ENCODE measurements around the gene TEX2.

TEX2 gene

DNA sequence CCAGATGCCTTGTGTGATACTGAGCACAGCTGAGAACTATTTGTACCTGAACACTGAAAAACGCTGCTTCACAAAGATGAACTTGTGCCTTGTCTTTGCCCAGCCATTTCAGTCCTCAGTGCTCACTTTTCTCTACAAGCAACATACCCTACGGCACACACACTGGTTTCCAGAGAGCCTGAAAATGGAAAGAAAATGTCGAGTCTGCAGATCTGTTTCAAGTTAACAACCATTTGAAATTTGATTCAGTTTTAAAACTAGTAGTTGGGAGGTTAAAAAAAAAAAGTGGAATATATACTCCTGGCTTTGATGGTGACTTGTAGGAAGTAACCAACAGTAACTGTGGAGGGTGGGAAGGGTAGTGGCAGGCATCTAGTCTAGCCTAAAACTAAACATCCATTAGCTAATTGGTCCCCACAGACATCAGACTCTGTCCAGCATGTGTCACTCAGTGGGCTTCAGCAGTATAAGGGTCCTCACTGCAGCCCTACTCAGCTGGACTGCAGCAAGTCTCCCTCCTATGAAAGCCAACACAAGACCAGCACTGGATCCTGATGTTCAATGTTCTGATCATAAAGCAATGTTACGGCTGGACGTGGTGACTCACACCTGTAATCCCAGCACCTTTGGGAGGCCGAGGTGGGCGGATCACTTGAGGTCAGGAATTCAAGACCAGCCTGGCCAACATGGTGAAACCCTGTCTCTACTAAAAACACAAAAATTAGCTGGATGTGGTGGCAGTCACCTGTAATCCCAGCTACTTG is 160.3 kb downstream of the TEX2 start:
- TF ChIP-seq, protein P1, sequence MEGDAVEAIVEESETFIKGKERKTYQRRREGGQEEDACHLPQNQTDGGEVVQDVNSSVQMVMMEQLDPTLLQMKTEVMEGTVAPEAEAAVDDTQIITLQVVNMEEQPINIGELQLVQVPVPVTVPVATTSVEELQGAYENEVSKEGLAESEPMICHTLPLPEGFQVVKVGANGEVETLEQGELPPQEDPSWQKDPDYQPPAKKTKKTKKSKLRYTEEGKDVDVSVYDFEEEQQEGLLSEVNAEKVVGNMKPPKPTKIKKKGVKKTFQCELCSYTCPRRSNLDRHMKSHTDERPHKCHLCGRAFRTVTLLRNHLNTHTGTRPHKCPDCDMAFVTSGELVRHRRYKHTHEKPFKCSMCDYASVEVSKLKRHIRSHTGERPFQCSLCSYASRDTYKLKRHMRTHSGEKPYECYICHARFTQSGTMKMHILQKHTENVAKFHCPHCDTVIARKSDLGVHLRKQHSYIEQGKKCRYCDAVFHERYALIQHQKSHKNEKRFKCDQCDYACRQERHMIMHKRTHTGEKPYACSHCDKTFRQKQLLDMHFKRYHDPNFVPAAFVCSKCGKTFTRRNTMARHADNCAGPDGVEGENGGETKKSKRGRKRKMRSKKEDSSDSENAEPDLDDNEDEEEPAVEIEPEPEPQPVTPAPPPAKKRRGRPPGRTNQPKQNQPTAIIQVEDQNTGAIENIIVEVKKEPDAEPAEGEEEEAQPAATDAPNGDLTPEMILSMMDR (IDR thresholded peaks at IDR 0.05; ENCODE audit: borderline replicate concordance, control extremely low read depth, extremely low read depth, insufficient read depth, missing control alignments) = no peak
- no peak for DNase-seq (ENCODE audit: low spot score)
- in situ Hi-C loops (cut with MboI; ENCODE audit: low sequenced_read_pairs, unreplicated experiment) = no loop called here

DNA sequence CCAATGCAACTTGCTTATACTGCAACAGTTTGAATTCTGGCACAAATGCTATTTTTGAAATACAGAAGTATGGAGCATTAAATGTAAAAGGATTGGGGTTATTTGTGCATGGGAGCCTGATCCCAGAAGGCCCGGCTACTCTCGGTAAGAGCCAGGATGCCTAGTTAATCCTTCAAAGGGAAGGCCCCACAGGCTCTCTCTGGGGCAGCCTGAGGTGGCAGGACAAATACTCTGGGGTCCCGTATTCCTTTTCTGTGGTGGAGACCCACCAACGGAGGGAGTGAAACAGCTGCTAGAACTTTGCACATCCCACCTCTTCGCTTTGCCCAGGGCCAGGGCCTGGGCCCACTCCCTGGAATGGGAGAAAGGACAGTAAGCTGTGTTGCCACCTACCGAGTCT is 163.5 kb downstream of the TEX2 start:
- TF ChIP-seq, protein P1 (IDR thresholded peaks at IDR 0.05; ENCODE audit: borderline replicate concordance, control extremely low read depth, extremely low read depth, insufficient read depth, missing control alignments) = no peak
- no peak for DNase-seq (ENCODE audit: low spot score)
- in situ Hi-C loops (cut with MboI; ENCODE audit: low sequenced_read_pairs, unreplicated experiment) = no loop called here

Data from GM13976 (cell line).